GM12891 (cell line): Measurements from ENCODE around the gene TGM4.

Source experiments
- DNase-seq: peaks from one replicate; pipeline ENCODE4 v3.0.0; 2011; ENCODE audit warnings: low spot score; ENCODE audit not compliant: insufficient read length
- FAIRE-seq: peaks from 2 replicates; lab custom pipeline; 2011; peaks lifted over from hg19 to GRCh38; lab: Jason Lieb, UNC
- PAX5 ChIP-seq: IDR thresholded peaks from 2 replicates; pipeline ENCODE4 v1.6.1; 2011; ENCODE audit warnings: low read length, moderate library complexity, mild to moderate bottlenecking; ENCODE audit not compliant: insufficient read depth, severe bottlenecking
- POLR2A ChIP-seq: IDR thresholded peaks from 2 replicates; pipeline ENCODE4 v1.6.1; 2011; ENCODE audit warnings: low read depth, low read length, control low read depth
- POLR2AphosphoS5 ChIP-seq: IDR thresholded peaks from 2 replicates; pipeline ENCODE4 v1.6.1; 2011; ENCODE audit warnings: low read depth, low read length, control low read depth
- POU2F2 ChIP-seq: IDR thresholded peaks from 2 replicates; pipeline ENCODE4 v1.6.1; 2011; ENCODE audit warnings: low read depth, mild to moderate bottlenecking, control low read depth, low read length, moderate library complexity
- SPI1 ChIP-seq: IDR thresholded peaks from 2 replicates; pipeline ENCODE4 v1.6.1; 2011; ENCODE audit warnings: low read depth, low read length, control low read depth
- TAF1 ChIP-seq: IDR thresholded peaks from 2 replicates; pipeline ENCODE4 v1.6.1; 2011; ENCODE audit warnings: low read depth, low read length, control low read depth

TGM4 gene

GRCh38 chr3:44950275-44950734, 75.9 kb downstream of the TGM4 start:
- DNase-seq (no peak), FAIRE-seq (no peak)
- no peak for TF ChIP-seq POLR2AphosphoS5
- no peak for TF ChIP-seq SPI1
- TF ChIP-seq POLR2A: no peak

GRCh38 chr3:44952689-44953088, 78.3 kb downstream of the TGM4 start:
- FAIRE-seq (no peak), DNase-seq (no peak)
- TF ChIP-seq PAX5 (no peak), POLR2A (no peak), POLR2AphosphoS5 (no peak), POU2F2 (no peak), TAF1 (no peak), SPI1 (no peak)

GRCh38 chr3:44954304-44954703, 79.9 kb downstream of the TGM4 start:
- FAIRE-seq (no peak), DNase-seq (no peak)
- no peak for TF ChIP-seq TAF1
- no peak for TF ChIP-seq PAX5
- no peak for TF ChIP-seq POLR2AphosphoS5
- TF ChIP-seq POLR2A: no peak
- no peak for TF ChIP-seq SPI1
- no peak for TF ChIP-seq POU2F2

GRCh38 chr3:44954962-44955361, 80.6 kb downstream of the TGM4 start:
- peak; percentile 98 for TF ChIP-seq SPI1
- TF ChIP-seq TAF1: no peak
- no peak for FAIRE-seq

GRCh38 chr3:44955917-44956316, 81.5 kb downstream of the TGM4 start:
- FAIRE-seq: peak; percentile 23
- TF ChIP-seq POLR2AphosphoS5: no peak
- no peak for TF ChIP-seq POU2F2
- no peak for TF ChIP-seq POLR2A
- TF ChIP-seq SPI1: no peak
- TF ChIP-seq TAF1: no peak
- no peak for TF ChIP-seq PAX5
- no peak for DNase-seq

More at GRCh38 chr3:44954962-44955361, 80.6 kb downstream of the TGM4 start:
- peak; percentile 30 for DNase-seq

- FAIRE-seq (no peak), DNase-seq (no peak)
- no peak for TF ChIP-seq SPI1
- no peak for TF ChIP-seq POLR2A
- no peak for TF ChIP-seq TAF1
- TF ChIP-seq POLR2AphosphoS5: no peak
- TF ChIP-seq PAX5: no peak
- TF ChIP-seq POU2F2: no peak
These were observed 83.6 kb downstream of the TGM4 start for GRCh38 chr3:44957986-44958385.

- no peak for TF ChIP-seq POLR2AphosphoS5
- TF ChIP-seq TAF1: no peak
- TF ChIP-seq POLR2A: no peak
- no peak for TF ChIP-seq POU2F2
- no peak for TF ChIP-seq PAX5
- TF ChIP-seq SPI1: no peak
- no peak for DNase-seq
- FAIRE-seq: no peak
These were observed 84.0 kb downstream of the TGM4 start for GRCh38 chr3:44958386-44958785.

- DNase-seq (no peak), FAIRE-seq (no peak)
- TF ChIP-seq SPI1 (no peak), POU2F2 (no peak), POLR2A (no peak), TAF1 (no peak), POLR2AphosphoS5 (no peak), PAX5 (no peak)
These were observed 86.1 kb downstream of the TGM4 start for GRCh38 chr3:44960387-44961026.

GRCh38 chr3:44961888-44962287, 87.5 kb downstream of the TGM4 start:
- TF ChIP-seq SPI1 (no peak), POLR2A (no peak), PAX5 (no peak), POLR2AphosphoS5 (no peak), POU2F2 (no peak), TAF1 (no peak)
- FAIRE-seq (no peak), DNase-seq (no peak)

- no peak for TF ChIP-seq TAF1
- no peak for TF ChIP-seq SPI1
- no peak for TF ChIP-seq PAX5
- FAIRE-seq (no peak), DNase-seq (no peak)
These were observed 88.4 kb downstream of the TGM4 start for GRCh38 chr3:44962621-44963393.
